Urothelium cell line (cell line): Measurements from ENCODE around the gene UBAC2.
A peak's percentile ranks its signal among the peaks of the same experiment; 100 is the strongest.
"Not testable (repeated sequence)": the region's sequence is repeated elsewhere in the genome, so short reads cannot be mapped to it uniquely, and the experiment has no call there.

ENCODE experiments used
- DNase-seq: peaks from one replicate; pipeline ENCODE4 v3.0.0; 2011; ENCODE audit warnings: low spot score, mixed read lengths
- FAIRE-seq: peaks from 2 replicates; lab custom pipeline; 2011; peaks lifted over from hg19 to GRCh38; lab: Jason Lieb, UNC

The UBAC2 gene

GRCh38 chr13:99231721-99232120, 31.1 kb downstream of the UBAC2 start:
- no peak for FAIRE-seq

GRCh38 chr13:99237981-99238662, 37.5 kb downstream of the UBAC2 start:
- DNase-seq (no peak), FAIRE-seq (no peak)

More at GRCh38 chr13:99231721-99232120, 31.1 kb downstream of the UBAC2 start:
- no peak for DNase-seq

GRCh38 chr13:99246100-99246499, 45.4 kb downstream of the UBAC2 start:
- no peak for FAIRE-seq
- DNase-seq, result no peak

- not testable (repeated sequence) for DNase-seq, FAIRE-seq
Measured at GRCh38 chr13:99249178-99249577, 48.5 kb downstream of the UBAC2 start.

GRCh38 chr13:99249606-99250005, 49.0 kb downstream of the UBAC2 start:
- FAIRE-seq, DNase-seq: not testable (repeated sequence)

- DNase-seq (no peak), FAIRE-seq (no peak)
Measured at GRCh38 chr13:99250982-99251825, 50.5 kb downstream of the UBAC2 start.

- FAIRE-seq (no peak), DNase-seq (no peak)
Measured at GRCh38 chr13:99251921-99252320, 51.3 kb downstream of the UBAC2 start.

GRCh38 chr13:99254830-99255229, 54.2 kb downstream of the UBAC2 start:
- DNase-seq (no peak), FAIRE-seq (no peak)

GRCh38 chr13:99255271-99255670, 54.6 kb downstream of the UBAC2 start:
- no peak for FAIRE-seq
- no peak for DNase-seq

GRCh38 chr13:99256283-99256682, 55.6 kb downstream of the UBAC2 start:
- FAIRE-seq, result no peak
- DNase-seq, result no peak

GRCh38 chr13:99256709-99257108, 56.1 kb downstream of the UBAC2 start:
- FAIRE-seq (no peak), DNase-seq (no peak)

- DNase-seq (no peak), FAIRE-seq (no peak)
Measured at GRCh38 chr13:99257291-99257690, 56.6 kb downstream of the UBAC2 start.

GRCh38 chr13:99258210-99258860, 57.7 kb downstream of the UBAC2 start, which contains the start of gene GPR18:
Gene GPR18 (minus strand): TSS chr13:99258379. CDS start chr13:99255872, 2,507 bp downstream.
- FAIRE-seq (no peak), DNase-seq (no peak)

GRCh38 chr13:99258946-99259345, 58.3 kb downstream of the UBAC2 start:
- no peak for DNase-seq
- FAIRE-seq, result no peak

GRCh38 chr13:99260216-99260615, 59.6 kb downstream of the UBAC2 start:
- FAIRE-seq, result no peak
- no peak for DNase-seq

GRCh38 chr13:99261059-99261458, 60.4 kb downstream of the UBAC2 start:
- DNase-seq (no peak), FAIRE-seq (no peak)

GRCh38 chr13:99263126-99263785, 62.6 kb downstream of the UBAC2 start:
- DNase-seq, result no peak
- FAIRE-seq, result no peak

GRCh38 chr13:99264051-99264450, 63.4 kb downstream of the UBAC2 start:
- DNase-seq (no peak), FAIRE-seq (no peak)

GRCh38 chr13:99265162-99265800, 64.6 kb downstream of the UBAC2 start:
- no peak for DNase-seq
- no peak for FAIRE-seq

GRCh38 chr13:99265821-99266426, 65.3 kb downstream of the UBAC2 start:
- FAIRE-seq (no peak), DNase-seq (peak; percentile 12)
